GM21390 (cell line): ENCODE results near the gene ARSB.
"Not testable (repeated sequence)": the region's sequence is repeated elsewhere in the genome, so short reads cannot be mapped to it uniquely, and the experiment has no call there.

ENCODE experiments used
- ATAC-seq: cut with Tn5 transposase; IDR thresholded peaks from one replicate; pipeline ENCODE4 v1.9.1; 2021; ENCODE audit not compliant: unreplicated experiment

ARSB gene

DNA sequence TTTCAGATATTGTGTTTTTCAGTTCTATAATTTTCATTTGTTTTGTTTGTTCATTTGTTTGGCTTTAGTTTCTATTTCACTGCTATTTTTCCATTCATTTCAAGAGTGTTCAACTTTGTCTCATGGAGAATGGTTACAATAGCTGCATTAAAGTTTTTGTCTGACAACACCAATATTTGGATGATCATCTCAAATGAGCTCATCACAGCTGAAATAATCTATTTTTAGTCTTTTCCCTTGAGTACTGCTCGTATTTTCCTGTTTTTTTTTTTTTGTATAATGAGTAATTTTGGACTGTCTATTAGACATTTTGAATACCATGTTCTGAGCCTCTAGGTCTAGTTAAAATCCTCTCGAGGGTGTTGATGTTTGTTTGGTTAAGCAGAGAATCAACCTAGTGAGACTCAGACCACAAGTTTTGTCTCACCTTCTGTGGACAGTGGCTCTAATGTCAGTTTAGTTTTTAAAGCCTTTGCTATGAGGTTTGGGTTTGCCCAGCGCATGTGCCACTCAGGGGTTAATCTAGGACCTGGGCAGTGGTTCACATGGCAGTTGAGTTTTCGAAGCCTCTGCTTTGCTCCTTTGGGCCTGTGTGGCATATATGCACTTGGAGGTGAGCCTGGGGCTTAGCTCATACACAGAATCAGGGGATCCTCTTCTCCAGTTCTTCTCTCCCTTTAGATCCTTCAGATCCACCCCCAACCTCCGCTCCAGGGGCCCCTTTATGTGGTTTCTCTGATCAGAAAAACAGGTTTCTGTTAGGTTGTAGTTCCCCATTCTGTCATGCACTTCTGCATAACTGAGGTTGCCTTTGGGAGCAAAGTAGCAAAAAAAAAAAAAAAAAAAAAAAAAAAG is 79.8 kb downstream of the ARSB start:
- ATAC-seq = peak; percentile 68

DNA sequence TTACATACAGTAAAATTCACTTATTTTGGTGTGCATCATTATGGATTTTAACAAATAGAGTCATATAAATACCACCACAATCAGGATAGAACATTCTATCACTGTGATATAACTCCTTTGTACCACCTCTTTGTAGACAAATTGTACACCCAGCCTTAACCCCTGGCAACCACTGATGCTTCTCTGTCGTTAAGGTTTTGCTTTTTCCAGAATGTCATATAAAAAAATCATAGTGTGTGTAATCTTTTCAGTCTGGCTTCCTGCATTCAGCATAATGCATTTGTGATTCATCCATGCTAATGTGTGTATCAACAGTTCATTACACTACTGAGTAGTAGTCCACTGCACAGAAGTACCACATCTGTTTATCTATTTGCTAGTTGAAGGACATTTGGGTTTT is 81.2 kb downstream of the ARSB start:
- no peak for ATAC-seq

DNA sequence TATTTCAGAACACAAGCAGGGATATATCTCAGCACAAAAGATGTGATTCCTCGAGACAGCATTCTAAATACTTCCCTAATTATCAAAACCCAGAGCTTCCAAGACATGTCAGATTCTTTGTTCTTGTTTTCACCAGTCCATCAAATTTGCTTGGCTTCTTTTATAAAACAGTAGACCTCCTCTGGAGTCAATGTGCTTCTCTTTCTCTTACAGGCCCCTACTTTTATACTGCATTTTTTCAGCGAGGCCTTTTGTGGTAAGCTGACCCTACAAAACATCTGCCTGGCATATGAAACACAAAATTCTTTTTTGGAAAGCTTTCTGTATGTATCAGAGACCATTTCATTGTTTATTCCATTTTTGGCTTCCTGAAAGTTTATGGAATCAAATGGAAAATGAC is 81.8 kb downstream of the ARSB start:
- no peak for ATAC-seq

DNA sequence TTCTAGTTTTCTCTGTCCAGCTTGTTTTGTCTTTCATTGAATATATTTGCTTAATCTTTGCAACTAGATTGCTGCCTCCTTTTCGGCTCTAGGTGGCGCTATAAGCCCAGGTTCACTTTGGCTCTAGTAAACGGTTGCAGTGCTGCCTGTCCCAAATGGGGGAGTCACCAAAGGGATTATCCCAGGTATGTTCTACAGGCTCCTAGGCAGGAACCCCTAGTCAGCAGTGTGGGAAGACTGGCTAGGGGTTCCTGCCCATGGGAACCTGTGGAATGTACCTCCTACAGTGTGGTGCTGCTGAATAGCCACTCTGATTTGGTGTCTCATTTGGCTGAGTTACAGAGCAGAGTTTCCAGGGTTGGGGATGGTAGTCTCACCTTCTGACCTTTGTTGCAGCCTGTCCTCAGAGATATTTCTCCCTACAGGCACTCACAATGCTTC is 85.2 kb downstream of the ARSB start:
- ATAC-seq = no peak

DNA sequence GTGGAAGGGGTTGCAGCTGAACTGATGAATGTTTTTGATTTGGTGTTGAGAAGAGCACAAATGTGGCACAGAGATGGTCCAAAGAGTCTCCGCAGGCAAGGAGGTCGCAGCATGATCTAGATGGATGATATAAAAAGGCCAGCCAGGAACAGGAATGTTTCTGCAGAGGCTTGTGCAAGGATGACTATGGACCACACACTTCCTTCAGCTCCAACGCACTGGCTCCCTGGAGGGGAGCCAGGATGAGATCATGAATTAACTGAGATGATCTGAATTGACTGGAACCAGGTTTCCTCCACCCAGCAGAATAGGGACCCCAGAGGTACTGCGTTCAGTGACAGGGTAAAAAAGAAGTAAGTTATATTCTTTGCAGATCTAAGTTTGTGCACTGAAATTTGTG is 89.0 kb downstream of the ARSB start:
- ATAC-seq = no peak

DNA sequence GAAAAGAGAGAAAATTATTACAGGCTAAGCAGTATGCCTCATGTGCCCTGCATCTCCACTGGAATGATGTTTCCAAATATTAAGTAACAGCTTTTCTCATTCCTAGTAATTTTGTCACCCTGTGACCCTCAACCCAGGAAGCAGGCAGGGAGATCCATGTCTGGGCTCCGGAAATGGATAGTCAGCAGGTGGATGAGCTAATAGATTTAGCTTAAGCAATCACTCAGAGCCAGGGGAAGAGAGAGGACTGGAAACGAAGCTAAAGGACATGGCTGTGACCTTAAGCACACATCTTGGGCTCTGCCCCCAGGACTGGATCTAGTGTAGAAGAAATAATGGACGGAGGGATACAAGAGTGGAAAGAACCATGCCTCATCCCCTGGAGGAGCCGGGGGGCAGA is 89.5 kb downstream of the ARSB start:
- no peak for ATAC-seq

DNA sequence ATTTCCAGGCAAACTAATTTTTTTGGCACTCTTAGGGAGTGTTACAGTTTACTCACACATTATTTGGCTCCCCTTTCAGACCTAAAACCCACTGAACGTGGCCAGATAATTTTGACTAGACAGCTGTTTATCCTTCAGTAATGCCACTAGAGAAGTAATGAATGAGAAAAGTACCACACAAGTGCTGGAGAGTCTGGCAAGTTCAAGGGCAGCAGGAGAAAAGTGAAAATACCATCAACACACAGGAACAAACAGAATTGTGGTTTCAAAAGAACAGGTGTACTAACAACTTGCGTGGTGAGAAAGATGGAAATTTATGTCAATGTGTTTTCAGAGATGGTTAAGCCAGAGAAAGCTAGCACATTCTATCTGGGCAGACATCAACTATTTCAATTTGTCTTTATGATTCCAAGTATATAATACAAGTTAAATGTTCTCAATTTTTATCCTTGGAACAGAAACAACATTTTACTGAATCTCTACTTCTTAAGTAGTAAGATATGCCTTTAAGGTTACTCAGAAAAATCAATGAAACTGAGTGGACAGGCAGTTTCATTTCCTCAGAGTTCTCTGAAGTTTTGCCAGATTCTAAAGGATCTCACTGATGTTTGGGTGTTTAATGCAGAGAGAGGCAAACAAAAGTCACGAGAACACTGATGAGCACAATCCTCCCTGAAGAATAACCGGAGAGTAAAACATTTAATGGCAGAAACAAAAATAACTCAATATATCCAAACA is 91.0 kb downstream of the ARSB start:
- ATAC-seq = peak; percentile 67

DNA sequence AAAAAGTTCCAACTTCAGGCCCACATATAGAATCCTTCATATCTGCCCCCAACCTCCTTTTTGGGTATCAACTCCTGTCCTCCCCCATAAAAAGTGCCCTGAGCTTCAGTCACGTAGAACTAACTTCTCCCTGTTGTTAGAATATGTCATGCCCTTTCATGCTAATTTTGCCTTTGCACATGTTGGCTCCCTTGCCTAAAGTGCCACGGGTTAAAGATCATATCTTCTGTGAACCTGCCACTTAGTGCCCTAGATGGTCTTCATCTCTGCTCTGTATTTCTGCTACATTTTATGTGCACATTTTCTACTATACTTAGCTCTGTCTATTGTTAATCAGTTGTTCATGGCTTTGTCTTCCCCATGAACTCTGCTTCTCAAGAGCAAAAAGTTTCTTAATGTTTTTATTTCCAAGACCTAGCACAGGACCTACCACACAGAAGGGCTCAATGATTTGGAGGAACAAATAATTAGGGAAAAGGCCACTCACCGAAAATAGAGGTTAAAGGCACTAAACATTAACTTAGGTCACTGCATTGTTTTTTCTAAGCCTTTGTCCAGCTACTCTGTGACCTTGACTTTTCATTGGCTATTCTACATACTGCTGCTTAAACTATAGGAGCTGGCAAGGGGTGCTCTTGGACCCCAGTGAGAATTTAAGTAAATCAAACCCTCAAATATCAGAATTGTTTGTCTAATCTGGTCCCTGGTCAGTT is 94.3 kb downstream of the ARSB start:
- no peak for ATAC-seq

DNA sequence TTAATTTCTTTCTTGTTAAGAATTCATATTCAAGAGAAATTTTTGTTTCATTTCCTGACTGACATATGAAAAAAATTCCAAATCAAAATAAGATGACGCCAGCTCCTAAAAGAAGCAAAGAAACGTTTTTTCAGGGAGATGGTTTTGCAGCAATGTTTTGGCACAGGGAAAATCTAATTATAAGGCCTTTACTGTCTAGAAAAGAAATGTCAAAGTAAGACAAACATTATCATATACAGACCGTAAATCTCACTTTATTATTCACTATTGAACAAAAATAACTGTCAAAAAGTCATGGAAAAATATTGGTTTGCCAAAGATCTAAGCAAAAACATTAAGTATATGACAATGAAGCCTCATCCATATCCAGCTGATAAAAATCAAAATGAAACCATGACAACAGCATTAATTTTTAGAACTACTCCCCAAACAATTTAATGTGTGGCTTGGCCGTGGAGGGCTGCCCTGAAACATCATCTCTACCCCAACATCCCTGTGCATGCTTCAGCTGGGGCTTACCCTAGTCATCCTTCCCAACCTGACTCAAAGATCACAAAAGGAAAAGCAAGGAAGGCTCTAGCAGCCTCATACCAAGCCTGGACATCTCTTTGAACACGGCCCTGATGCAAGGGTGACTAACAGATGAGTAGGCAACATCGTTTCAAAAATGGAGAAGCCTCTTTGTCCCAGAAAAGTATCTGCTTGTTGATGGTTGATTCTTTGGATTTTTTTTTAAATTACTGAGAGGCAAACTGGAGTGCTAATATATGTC is 95.6 kb downstream of the ARSB start:
- ATAC-seq = no peak

DNA sequence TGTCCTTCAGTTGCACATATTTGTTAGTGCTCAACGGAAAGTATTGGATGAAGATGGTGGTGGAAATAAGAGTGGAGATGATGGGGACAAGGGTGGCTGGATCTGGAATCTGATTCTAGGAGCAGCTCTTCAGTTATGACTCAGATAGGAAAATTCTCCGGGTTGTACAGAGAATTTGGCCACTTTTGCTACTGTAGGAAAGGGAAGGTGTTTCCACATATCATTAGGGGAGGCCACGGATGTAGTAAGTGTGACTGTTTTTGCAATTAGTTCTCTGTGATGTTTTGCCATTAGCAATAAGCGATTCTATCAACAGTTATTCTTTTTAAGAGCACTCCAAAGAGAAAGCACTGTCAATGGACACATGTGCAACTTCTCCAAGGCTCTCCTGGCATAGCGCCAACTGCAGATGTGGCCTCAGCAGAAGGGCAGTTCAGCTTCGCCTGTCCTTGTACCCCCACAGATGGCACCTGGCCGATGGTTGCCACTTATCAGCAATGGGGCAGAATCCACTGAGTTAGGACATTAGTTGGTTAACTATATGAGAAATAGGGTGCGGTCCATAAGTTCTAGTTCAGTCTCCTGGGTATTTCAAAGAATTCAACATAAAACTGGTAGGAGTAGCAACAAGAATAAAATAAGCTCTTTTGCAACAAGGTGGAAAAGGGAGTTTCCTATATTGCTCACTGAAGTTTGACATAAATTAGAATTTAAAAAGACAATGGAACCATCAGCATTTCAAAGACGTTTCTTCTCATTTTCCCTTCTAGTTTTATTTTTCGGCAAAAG is 96.3 kb downstream of the ARSB start:
- no peak for ATAC-seq

DNA sequence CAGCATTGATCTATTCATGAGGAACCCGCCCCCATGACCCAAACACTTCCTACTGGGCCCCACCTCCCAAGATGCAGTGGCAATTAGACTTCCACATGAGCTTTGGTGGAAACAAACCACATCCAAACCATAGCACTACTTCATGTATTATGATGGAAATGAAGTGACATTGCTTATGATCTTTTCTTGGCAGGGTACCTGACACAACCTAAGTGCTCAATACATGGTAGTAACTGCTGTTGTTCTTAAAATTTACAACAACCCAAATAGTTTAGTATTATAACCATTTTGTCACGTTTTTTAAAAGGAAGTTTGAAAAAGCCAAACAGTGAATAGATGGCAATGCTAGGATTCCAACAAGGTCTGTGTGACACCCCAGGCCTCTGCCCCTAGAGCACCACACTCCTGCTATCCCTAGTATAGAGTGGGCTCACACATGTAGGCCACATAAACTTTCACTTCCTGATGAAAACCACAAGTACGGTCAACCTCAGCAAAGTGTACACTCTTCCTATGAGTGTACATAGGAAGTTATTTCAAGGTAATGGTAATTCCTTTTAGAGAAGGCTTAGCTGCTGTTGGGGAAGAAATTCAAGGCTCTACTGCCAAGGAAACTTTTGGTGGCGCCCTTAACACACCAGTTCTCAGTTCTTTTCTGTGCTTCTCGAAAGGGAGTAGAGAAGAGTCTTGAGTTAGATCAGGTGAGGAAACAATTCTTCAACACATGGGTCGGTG is 97.6 kb downstream of the ARSB start:
- peak; percentile 98 for ATAC-seq

DNA sequence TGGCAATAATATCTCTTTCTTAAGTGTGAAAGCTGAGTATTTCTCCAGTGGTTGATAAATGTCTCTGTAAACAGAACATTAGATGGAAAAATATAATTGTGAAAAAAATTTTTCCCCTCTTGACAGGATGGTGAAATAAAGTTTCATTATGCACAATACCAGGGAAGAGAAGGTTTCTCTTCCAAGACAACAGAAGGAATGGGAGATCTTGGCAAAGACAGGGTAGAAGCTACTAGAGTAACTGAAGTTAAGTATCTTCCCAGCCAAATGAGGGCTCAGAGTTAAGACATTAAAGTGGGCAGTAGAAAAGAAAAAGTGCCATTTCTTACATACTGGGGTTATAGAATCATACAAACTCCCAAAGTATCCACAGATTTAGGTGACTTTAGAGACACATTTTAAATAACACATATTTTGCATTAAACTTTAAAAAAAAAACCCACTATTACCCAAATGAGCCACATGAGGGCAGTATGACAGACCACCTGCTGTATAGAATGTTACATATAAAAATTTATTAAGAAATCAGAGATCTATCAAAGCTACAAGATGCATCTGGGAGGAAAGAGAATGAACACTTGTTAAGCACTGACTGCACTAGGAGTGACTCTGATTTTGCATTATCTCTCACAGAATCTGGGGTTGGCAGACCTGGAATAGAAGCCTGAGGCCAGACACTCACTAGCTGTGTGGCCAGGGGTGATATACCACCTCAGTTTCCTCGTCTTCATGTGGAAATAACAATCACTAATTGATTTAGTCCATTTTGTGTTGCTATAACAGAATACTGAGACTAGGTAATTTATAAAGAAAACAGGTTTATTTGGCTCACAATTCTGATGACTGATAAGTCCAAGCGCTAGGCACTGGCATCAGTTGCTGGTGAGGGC is 98.5 kb downstream of the ARSB start:
- no peak for ATAC-seq

DNA sequence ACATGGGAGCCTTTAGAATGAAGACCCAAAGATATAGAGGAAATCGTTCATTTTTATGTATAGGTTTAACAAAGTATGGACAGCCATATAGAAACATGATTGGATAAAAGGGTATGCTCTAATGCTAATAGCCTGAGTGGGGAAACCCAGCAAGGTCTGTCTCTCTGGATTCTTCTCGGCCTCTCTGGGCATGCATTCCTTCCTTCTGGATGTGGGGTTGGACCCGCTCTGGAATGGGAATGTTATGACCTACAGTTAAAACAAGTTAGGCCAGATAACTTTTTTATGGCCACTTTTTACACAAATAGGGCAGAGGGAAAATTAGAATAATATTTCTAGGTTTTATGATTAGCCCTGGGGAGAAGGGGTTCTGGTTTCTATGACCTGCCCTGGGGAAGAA is 103.2 kb downstream of the ARSB start:
- no peak for ATAC-seq

DNA sequence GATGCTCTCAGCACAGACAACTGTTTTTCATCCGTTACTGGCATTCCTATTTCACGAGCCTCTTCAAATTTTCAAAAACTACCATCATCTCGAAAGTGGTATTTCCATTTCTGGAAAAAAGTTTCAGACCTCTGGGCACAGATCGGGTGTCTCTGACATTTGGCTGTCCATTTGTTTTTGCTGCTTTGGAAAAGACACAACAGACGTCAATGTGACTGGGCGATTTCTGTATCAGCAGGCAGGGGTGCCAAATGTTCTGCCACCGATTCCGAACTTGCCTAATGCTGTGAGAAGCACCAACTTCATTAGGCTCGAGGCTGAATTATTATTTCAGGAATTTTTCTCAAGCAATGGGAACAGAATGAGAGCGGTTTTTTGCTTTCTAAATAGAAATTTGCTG is 105.6 kb downstream of the ARSB start:
- no peak for ATAC-seq

DNA sequence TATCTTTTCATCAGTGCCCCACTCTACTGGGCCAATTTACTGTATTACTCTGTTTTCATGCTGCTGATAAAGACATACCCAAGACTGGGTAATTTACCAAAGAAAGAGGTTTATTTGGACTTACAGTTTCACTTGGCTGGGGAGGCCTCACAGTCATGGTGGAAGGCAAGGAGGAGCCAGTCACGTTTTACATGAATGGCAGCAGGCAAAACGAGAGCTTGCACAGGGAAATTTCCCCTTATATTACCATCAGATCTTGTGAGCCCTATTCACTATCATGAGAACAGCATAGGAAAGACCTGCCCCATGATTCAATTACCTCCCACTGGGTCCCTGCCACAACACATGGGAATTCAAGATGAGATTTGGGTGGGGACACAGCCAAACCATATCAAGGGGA is 119.0 kb downstream of the ARSB start:
- not testable (repeated sequence) for ATAC-seq

DNA sequence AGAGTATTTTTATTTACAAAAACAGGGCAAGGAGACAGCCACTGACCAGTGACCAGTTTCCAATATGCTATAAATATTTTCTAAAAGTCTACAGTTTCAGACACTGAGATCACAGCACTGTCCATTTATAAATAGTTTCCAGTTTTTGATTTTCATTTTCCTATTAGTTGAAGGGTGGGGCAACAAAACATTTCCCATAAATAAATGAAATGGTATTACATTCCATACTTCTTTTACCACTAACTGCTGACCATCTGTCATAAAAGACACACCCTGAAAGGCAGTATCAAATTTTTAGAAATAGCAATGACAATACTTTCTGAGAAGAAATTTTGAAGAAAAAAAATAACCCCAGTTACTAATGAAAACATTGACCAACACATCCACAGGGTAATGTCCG is 126.7 kb downstream of the ARSB start:
- ATAC-seq = no peak

DNA sequence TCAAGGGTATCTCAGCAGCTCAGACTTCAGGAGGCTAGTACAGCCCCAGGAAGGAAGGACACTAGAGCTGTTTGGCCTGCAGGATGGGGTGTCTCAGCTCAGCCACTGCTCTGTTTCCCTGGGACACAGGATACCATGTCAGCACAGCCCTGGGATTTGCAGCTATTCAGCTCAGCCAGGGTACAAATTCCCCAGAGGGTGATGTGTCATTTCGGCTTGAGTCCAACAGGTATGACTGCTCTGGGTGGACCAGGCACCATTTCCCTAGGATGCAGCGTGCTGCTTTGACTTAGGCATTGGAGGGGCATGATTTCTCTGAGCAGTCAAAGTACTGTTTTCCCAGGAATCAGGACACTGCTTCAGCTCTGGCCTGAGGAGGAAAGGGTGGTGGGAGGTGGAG is 130.1 kb downstream of the ARSB start:
- ATAC-seq = no peak

DNA sequence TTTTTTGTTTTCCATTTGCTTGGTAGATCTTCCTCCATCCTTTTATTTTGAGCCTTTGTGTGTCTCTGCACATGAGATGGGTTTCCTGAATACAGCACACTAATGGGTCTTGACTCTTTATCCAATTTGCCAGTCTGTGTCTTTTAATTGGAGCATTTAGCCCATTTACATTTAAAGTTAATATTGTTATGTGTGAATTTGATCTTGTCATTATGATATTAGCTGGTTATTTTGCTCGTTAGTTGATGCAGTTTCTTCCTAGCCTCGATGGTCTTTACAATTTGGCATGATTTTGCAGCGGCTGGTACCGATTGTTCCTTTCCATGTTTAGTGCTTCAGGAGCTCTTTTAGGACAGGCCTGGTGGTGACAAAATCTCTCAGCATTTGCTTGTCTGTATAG is 133.2 kb downstream of the ARSB start:
- not testable (repeated sequence) for ATAC-seq

DNA sequence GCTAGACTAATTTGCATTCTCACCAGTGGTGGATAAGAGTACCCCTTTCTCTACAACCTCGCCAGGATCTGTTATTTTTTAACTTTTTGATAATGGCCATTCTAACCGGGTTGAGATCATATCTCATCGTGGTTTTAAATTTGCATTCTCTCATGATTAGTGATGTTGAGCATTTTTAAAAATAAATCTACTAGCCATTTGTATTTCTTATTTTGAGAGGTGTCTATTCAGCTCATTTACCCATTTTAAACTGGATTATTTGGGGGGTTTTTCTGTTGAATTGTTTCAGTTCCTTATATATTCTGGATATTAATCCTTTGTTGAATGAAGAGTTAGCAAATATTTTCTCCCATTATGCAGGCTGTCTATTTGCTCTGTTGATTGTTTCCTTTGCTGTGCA is 139.6 kb downstream of the ARSB start:
- ATAC-seq = no peak
